RKO (cell line): ENCODE data around the gene MYNN.
A peak's percentile ranks its signal among the peaks of the same experiment; 100 is the strongest.

Experiments
- DNase-seq: peaks from one replicate; pipeline ENCODE4 v3.0.0-alpha.2; 2016; ENCODE audit warnings: low spot score

MYNN gene

DNA sequence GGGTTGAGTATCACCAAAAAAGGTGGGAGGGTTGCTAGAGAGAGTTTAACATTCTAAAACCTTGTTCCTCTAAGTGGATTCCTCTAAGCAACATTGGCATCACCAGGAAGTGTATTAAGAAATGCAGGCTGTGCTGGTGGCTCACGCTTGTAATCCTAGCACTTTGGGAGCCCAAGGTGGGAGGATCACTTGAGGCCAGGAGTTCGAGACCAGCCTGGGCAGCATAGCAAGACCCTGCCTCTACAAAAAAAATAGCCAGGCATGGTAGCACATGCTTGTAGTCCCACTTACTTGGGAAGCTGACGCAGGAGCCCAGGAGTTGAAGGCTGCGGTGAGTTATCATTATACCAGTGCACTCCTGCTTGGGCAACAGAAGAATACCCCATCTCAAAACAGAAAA lies 4.6 kb downstream of the MYNN start:
- no peak for DNase-seq

DNA sequence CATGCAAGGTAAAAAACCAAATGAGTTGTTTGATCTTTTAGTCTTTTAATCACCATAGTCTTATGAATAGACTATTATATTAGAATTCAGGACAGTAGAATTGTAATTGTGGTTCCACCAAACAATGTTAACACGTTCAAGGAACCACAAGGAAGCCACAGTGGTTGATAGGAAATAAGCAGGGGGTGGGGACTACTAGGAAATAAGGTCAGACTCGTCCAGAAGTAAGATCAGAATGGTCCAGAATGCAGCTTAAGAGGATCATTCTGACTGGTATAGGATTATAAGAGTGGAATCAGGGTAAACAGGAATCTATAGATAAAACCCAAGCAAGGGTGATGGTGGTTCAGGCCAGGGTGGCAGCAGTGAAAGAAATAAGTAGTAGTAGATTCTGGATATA lies 7.5 kb downstream of the MYNN start:
- no peak for DNase-seq

GRCh38 chr3:169781209-169781855 lies 8.1 kb downstream of the MYNN start:
- DNase-seq: no peak

DNA sequence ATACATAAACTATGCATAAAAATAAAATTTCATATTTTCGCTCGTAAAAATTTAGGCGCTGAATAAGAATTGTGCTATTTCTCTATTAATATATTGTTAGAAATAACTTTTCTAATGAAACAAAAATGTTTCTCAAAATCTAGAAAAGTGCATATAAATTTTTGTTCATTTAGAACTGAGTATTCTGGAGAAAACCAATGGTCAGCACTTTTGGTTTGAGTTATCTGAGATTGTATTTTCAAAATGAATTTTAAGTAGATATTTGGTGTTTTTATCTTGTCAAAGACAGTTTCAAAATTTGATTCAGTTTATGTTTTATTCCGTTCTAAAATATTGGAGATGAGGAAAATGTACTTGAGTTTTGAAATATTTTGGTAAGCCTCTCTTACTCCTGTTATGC lies 13.9 kb downstream of the MYNN start:
- no peak for DNase-seq

DNA sequence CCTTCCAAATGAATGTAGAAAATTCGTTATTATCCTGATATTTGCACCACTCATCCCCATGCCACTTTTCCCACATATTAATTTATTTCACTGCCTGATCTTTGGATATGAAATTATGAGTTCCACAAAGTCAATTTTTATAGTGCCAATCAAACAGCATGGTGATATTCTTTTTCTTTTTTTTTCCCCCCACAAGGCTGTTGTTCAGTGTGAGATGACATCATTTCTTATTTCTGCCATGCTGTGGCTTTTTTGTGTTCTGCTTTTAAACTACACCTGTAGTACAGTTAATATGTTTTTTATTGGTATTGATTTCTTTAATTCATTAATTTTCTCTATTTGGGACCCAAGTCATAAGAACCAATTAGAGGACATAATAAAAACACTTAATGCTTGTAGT lies 14.6 kb downstream of the MYNN start:
- DNase-seq: no peak

DNA sequence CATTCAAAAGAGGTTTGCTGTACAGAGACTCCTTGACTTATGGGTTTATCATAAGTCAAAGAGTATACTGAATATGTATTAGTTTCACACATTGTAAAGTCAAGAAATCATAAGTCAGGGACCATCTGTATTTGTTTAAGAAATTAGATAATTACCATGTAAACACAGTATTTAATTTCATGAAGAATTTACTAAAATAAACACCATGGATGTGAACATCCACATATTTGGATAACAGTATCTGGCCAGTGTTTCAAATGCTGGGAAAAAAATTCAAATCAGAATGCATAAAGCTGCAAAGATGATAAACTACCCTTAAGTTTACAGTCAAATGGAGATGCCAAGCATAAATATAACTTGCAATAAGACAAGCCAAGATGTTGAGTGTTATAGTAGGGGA lies 17.0 kb downstream of the MYNN start:
- DNase-seq: no peak

- DNase-seq: no peak
These were observed 17.7 kb downstream of the MYNN start for GRCh38 chr3:169790687-169791429.

DNA sequence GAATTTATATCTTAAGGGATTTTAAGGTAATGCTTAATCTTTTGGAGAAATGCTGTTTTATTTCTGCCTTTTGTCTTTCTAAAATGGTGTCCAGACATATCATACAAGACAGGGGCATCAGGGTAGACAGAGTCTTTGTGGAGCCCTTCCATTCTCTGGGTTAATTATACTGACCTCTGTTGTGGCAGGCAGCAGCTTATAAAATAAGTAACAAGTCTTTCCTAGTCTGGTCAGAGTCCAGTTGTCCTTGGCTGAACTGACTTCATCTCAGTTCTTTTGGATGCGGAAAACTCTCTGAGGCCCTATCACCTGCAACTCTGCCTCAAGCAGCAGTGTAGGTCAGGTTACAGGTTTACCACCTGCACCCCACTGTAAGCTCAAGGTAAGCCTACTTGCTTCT lies 19.2 kb downstream of the MYNN start:
- no peak for DNase-seq

GRCh38 chr3:169804681-169805080 lies 31.5 kb downstream of the MYNN start:
- no peak for DNase-seq

DNA sequence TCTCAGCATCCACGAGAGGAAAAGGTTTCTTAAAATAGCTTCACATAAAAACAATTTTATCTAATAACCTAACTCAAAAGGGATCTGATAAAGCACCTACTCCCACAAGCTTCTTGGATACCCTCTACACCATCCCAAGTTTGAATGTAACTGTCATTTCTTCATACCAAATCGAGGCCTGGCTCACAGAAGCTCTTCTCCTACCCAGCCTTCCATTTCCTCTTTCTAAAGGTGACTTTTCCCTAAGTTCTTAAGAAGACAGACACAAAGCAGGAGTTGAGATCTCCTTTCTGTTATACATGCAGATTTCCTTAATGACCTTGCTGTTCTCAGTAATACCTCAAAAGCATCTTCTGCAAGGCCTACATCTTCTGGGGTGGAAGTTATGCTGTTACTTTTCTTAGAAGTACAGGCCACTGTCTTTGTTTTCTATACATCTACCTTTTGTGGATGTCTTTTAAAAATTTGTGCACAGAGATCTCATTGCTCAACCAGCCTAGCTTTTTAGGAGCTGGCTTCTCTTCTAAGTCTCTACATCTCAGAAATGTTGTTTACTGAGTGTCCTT lies 36.1 kb downstream of the MYNN start:
- no peak for DNase-seq

DNA sequence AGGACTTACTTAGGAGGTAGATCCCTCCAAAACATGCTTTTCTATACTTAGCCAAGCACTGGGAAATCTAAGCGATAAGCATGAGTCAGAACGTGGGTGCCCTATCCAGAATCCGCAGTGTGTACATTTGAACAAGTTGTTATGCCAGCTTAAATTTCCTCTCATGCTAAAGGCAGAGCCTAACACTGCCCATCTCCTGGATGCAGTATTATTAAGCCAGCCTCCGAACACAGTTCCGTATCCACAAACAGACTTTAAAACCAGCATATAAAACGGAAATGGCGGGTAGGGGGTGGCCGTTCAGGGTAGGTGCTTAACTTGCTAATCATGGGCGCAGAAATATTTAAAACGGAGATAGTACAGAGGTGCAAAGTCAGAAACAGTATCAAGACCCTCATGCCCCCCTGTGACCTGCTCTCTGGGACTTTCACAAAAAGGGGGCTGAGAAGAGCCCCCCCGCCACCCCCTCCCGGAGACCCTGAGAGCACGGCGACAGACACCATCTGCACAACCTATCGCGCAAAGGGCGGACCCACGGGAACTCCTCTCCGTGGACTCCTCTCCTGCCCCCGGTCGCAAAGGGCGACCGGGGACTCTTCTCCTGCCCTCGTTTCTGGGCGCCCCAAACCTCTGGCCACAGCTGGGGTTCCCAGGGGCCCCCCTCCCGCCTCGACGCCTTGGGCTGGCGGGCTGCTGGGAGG lies 38.6 kb downstream of the MYNN start:
- peak; percentile 77 for DNase-seq

DNA sequence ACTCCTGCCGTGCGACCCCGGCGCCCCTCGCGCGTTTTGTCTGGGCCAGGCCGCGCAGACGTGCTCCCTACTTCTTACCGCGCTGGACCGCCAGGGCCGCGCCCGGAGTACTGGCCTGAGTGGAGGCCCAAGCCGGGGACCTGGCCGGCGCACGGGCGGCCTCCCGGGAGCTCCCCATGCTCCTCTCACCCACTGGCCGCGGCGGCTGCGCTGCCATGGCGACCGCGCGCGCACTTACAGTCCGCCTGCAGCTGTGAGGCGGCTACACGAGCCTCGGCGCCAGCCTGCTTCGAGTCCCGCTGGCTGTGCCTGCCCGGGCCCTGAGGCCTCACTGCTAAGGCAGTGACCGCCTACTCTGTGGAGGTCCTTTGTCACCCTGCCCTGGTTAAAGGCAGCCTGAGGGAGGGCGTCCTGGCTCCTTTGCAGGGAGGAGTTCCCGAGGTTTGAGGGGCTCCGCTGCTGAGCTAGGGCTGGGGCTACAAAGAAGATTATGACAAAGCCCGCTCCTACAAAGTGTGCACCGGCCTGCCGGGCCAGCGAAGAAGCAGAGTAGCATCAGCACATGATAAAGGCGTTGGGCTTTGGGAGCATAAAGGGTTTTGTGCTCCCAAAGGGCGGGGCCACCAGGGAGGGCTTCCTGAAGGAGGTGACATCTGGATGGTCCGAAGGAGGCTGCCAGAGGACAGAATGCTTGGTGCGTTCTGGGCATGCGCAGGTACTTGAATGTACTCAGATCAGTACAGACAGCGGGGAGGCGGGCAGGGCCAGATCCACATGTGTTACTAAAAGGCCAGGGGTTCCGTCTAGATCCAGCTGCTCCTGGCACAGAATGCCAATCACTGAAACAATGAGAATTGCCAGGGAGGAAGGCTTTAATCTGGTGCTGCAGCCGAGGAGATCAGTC lies 39.4 kb downstream of the MYNN start, which contains the start of the genes LRRC34 and LRRIQ4:
Gene LRRC34 (minus strand): TSS at position 573 of the 904 bp plus-strand sequence. CDS start 356 bp downstream, at position 217.
Gene LRRIQ4 (plus strand): TSS at position 539 of the 904 bp plus-strand sequence. CDS start 9,052 bp downstream, outside the sequence.
- peak; percentile 91 for DNase-seq

GRCh38 chr3:169813278-169813677 lies 40.1 kb downstream of the MYNN start:
- DNase-seq: no peak

DNA sequence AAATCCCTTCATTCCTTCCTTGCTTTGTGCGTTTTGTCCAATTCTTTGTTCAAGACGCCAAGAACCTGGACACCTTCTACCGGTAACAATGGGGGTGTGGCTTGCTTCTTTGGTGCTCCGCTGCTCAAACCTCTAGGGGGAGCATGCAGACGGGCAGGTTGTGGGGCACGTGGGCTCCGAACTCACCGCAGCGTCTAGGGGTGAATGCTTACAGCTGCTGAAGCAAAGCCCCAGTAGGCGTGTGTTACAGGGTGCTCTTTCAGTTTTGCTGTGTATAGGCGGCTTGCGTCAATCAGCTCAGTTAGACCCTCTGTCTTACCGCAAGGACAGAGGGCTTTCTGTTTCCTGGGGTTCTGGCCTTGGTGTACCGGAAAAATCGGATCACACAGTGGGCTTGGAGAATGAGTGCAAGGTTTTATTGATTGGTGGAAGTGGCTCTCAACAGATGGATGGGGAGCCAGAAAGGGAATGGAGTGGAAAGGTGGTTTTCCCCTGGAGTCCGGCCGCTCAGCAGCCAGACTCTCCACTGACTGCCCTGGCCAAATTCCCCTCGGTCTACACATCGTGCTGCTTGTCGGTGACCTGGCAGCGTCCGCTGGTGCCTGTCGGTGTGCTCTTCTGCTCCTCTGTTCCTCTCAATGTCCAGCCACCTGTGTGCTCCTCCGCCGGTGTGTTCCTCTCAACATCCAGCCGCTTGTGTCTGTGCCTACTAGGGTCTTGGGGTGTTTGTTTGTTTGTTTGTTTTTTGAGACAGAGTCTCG lies 40.7 kb downstream of the MYNN start:
- peak; percentile 12 for DNase-seq

DNA sequence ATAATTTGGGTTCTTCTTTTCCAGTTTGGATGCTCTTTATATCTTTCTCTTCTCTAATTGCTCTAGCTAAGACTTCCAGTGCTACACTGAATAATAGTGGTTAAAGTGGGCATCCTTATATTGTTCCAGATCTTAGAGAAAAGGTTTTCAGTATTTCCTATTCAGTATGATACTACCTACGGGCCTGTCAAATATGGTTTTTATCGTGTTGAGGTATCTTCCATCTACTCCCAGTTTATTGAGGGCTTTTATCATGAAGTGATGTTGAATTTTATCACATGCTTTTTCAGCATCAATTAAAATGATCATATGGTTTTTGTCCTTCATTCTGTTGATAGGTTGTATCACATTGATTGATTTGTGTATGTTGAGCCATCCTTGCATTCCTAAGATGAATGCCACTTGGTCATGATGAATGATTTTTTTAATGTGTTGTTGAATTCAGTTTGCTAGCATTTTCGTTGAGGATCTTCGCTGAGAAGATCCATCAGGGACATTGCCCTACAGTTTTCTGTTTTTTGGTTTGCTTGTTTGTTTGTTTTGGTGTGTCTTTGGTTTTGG lies 42.5 kb downstream of the MYNN start:
- no peak for DNase-seq

DNA sequence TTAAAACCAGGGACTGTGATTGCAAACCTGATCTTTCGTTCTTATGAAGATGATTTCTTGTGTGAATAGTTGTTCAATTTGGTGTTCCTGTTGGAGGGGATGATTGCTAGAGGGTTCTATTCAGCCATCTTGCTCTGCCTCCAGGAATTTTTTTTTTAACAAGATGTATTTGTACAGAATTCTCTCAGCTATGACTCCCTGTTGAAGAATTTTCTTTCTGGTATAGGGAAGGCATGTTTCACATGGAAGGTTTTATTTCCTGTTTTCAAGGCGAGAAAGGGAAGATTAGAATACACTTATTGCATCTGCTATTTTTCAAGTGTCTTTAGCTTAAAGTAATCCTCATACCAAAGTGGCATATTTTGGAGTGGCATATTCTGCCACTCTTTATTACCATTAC lies 45.1 kb downstream of the MYNN start:
- DNase-seq: no peak

DNA sequence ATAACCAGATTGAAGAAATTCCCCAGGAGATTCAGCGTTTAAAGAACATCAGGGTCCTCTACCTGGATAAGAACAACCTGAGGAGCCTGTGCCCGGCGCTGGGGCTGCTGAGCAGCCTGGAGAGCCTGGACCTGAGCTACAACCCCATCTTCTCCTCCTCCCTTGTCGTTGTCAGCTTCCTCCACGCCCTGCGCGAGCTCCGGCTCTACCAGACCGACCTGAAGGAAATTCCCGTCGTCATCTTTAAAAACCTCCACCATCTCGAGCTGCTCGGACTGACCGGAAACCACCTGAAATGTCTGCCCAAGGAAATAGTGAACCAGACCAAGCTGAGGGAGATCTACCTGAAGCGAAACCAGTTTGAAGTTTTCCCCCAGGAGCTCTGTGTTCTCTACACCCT lies 48.9 kb downstream of the MYNN start:
- DNase-seq: no peak

- DNase-seq: no peak
These were observed 49.3 kb downstream of the MYNN start for GRCh38 chr3:169822540-169822939.

DNA sequence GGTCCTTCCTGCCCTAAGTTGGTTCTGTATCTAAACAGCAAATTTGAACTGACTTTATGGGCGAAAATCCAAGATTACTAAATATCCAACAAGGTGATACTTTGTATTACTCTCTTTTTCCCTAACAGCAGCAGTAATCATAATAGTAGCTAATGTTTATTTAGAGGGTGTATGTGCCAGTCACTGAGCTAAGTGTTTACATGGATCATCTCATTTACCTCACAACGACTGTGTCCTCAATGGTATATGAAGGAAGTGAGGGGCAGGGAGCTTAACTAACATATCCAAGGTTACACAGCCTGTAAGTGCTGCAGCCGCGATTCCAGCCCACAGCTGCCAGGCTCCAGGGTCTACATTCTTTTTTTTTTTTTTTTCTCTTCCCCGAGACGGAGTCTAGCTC lies 49.8 kb downstream of the MYNN start:
- no peak for DNase-seq

DNA sequence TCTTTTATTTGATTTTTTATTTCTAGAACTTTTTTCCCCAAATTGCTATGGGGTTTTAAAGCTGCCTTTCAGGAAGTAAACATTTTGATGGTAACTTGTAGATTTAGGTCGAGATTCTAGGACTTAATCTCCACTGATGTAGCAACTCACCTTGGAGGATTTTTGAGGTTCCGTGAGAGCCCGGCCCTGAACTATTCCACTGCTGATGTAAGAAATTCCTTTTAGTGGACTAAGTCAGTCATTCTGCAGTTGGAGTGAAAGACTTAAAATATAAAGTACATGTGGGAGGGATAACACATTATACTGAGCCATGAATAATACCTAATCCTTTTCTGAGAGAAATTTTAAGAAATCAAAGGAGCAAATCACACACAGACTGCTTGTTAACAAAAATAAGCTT lies 52.1 kb downstream of the MYNN start:
- no peak for DNase-seq

DNA sequence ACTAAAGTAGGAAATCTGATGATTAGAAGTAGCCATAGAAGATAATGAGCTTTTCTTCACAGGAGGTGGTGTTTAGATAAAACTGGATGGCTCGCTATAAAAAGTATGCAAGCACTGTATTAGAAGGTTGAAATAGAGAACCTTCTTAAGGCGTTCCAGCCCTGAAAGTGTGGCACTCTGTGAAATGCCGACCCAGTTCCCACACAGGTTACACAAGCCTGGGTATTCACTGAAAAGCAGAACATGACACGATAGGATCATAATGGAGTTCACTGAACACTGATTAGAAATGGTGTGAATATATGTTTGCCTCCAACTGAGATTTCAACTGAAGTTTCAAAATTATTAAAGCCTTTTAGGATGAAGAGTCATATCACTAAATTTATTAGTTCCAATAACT lies 54.5 kb downstream of the MYNN start:
- no peak for DNase-seq
